ENCODE measurements around the gene AMH. TPM values are rescaled to one million over a fixed set of nuclear protein-coding genes. Genes with fewer than 3 reads are reported as not detected.

AMH gene
- polyA plus RNA-seq, 3 donors = 0.12 TPM; not detected in 2

DNA sequence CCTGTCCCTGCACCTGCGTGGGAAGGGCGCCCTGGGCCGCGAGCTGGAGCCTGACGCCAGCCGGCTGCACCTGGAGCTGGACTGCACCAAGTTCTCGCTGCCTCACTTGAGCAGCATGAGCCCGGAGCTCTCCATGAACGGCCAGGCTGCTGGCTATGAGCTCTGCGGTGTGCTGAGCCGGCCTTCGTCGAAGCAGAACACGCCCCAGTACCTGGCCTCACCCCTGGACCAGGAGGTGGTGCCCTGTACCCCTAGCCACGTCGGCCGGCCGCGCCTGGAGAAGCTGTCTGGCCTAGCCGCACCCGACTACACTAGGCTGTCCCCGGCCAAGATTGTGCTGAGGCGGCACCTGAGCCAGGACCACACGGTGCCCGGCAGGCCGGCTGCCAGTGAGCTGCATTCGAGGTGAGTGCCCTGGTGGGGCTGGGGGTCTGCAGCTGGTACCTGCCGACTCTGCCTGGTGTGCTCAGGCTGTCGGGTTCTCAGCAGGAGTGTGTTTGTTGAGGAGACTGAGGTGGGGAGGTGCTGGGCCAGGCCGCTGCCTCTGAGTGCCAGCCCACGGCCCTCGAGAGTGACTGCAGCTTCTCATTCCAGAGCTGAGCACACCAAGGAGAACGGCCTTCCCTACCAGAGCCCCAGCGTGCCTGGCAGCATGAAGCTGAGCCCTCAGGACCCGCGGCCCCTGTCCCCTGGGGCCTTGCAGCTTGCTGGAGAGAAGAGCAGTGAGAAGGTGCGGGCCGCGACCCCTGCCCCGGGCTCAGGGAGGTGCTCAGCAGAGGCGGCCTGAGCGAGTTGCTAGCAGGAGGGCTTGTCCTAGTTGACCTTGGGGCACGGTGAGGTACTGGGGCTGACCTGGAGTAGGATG, 32.5 kb upstream of the AMH start:
- peaks cover 79 to 98% of the 10 kb centered on the region in 2 donors for H3K36me3 Mint-ChIP-seq
- Histone ChIP-seq H3K9me3 (replicated peaks in 1 of 2; ENCODE audit: control insufficient read depth in 1 of 2, insufficient read depth in 1 of 2, low read length in 2 of 2) (no peaks in the 10 kb centered on the region), H3K79me2 (ENCODE audit: insufficient read depth, low read length) (no peaks in the 10 kb centered on the region)

DNA sequence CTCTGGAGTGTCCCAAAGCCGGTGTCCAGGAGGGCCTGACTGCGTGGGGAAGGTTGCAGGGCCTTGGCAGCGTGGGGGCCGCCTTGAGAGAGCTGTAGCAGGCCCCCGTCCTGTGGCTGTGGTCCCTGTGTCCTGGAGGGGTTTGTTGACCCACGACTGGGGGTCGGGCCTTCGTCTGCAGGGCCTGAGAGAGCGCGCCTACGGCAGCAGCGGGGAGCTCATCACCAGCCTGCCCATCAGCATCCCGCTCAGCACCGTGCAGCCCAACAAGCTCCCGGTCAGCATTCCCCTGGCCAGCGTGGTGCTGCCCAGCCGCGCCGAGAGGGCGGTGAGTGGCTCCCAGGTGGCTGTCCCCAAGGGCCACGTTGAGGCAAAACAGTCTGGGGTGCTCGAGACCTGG, 31.5 kb upstream of the AMH start:
- DNase-seq = no peak
- TF ChIP-seq, protein P1, sequence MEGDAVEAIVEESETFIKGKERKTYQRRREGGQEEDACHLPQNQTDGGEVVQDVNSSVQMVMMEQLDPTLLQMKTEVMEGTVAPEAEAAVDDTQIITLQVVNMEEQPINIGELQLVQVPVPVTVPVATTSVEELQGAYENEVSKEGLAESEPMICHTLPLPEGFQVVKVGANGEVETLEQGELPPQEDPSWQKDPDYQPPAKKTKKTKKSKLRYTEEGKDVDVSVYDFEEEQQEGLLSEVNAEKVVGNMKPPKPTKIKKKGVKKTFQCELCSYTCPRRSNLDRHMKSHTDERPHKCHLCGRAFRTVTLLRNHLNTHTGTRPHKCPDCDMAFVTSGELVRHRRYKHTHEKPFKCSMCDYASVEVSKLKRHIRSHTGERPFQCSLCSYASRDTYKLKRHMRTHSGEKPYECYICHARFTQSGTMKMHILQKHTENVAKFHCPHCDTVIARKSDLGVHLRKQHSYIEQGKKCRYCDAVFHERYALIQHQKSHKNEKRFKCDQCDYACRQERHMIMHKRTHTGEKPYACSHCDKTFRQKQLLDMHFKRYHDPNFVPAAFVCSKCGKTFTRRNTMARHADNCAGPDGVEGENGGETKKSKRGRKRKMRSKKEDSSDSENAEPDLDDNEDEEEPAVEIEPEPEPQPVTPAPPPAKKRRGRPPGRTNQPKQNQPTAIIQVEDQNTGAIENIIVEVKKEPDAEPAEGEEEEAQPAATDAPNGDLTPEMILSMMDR (IDR thresholded peaks at IDR 0.05) = no peak
- Histone ChIP-seq H3K27me3 (ENCODE audit: control insufficient read depth in 2 of 2, insufficient read depth in 2 of 2, low read length in 2 of 2) (no peaks in the 10 kb centered on the region), H3K9me3 (replicated peaks in 1 of 2; ENCODE audit: control insufficient read depth in 1 of 2, insufficient read depth in 1 of 2, low read length in 2 of 2) (no peaks in the 10 kb centered on the region), H4K20me1 (ENCODE audit: insufficient read depth, low read length) (peaks cover 5% of the 10 kb centered on the region), H3K4me1 (ENCODE audit: control insufficient read depth in 1 of 2, insufficient read depth in 2 of 2, low read length in 2 of 2) (no peaks in the 10 kb centered on the region), H3K4me3 (replicated peaks in 1 of 3; ENCODE audit: low read depth in 2 of 3, low read length in 3 of 3) (no peak overlapping the region), H3K36me3 (replicated peaks in 1 of 2; ENCODE audit: control insufficient read depth in 1 of 2, insufficient read depth in 2 of 2, low read length in 2 of 2) (peaks cover 80 to 99% of the 10 kb centered on the region in 2 donors), H3K9ac (ENCODE audit: insufficient read depth, low read length, poor library complexity, severe bottlenecking) (no peak overlapping the region), H3K27ac (ENCODE audit: low read depth in 1 of 2, low read length in 2 of 2) (no peak overlapping the region), H2AFZ (ENCODE audit: insufficient read depth, low read depth, low read length, poor library complexity, severe bottlenecking) (no peak overlapping the region), H3K4me2 (replicated peaks; ENCODE audit: extremely low read depth, low read length, poor library complexity, severe bottlenecking) (no peak overlapping the region), H3K79me2 (ENCODE audit: insufficient read depth, low read length) (no peaks in the 10 kb centered on the region)
- Mint-ChIP-seq H3K27me3 (ENCODE audit: low read depth in 3 of 3) (no peaks in the 10 kb centered on the region), H3K4me1 (no peaks in the 10 kb centered on the region), H3K4me3 (no peak overlapping the region), H3K27ac (peak overlapping the region in 1 of 7 donors; percentile 51), H3K36me3 (peaks cover 73 to 98% of the 10 kb centered on the region in 2 donors), H3K9me3 (no peaks in the 10 kb centered on the region)
- intact Hi-C loops (cut with micrococcal nuclease) = no loop called here
- 98% methylated on average over 21 of the region's 22 CpGs for WGBS (ENCODE audit: insufficient coverage)

More for the DNA sequence above, 32.5 kb upstream of the AMH start:
- H3K4me1 ChIP-seq (ENCODE audit: control insufficient read depth in 1 of 2, insufficient read depth in 2 of 2, low read length in 2 of 2) = no peaks in the 10 kb centered on the region
- intact Hi-C loops (cut with micrococcal nuclease) = no loop called here
- Mint-ChIP-seq H3K4me3 (no peak overlapping the region), H3K27me3 (ENCODE audit: low read depth in 3 of 3) (no peaks in the 10 kb centered on the region), H3K4me1 (no peaks in the 10 kb centered on the region), H3K27ac (peak overlapping the region in 3 of 7 donors; percentile 23 to 51 (median 51)), H3K9me3 (no peaks in the 10 kb centered on the region)
- H3K9ac ChIP-seq (ENCODE audit: insufficient read depth, low read length, poor library complexity, severe bottlenecking) = no peak overlapping the region
- H3K27ac ChIP-seq (ENCODE audit: low read depth in 1 of 2, low read length in 2 of 2) = no peak overlapping the region
- no peak overlapping the region for H3K4me3 ChIP-seq (replicated peaks in 1 of 3; ENCODE audit: low read depth in 2 of 3, low read length in 3 of 3)
- H3K36me3 ChIP-seq (replicated peaks in 1 of 2; ENCODE audit: control insufficient read depth in 1 of 2, insufficient read depth in 2 of 2, low read length in 2 of 2) = peaks cover 84 to 100% of the 10 kb centered on the region in 2 donors
- 98% methylated on average over 40 of the region's 43 CpGs for WGBS (ENCODE audit: insufficient coverage)
- no peaks in the 10 kb centered on the region for H3K27me3 ChIP-seq (ENCODE audit: control insufficient read depth in 2 of 2, insufficient read depth in 2 of 2, low read length in 2 of 2)
- H3K4me2 ChIP-seq (replicated peaks; ENCODE audit: extremely low read depth, low read length, poor library complexity, severe bottlenecking) = no peak overlapping the region
- no peak overlapping the region for H2AFZ ChIP-seq (ENCODE audit: insufficient read depth, low read depth, low read length, poor library complexity, severe bottlenecking)
- TF ChIP-seq, protein P1 (IDR thresholded peaks at IDR 0.05) = no peak
- no peak for DNase-seq
- peaks cover 2% of the 10 kb centered on the region for H4K20me1 ChIP-seq (ENCODE audit: insufficient read depth, low read length)

All from CD14-positive monocyte (primary cell).